Measurements from ENCODE around the gene ETFA.

The ETFA gene

DNA sequence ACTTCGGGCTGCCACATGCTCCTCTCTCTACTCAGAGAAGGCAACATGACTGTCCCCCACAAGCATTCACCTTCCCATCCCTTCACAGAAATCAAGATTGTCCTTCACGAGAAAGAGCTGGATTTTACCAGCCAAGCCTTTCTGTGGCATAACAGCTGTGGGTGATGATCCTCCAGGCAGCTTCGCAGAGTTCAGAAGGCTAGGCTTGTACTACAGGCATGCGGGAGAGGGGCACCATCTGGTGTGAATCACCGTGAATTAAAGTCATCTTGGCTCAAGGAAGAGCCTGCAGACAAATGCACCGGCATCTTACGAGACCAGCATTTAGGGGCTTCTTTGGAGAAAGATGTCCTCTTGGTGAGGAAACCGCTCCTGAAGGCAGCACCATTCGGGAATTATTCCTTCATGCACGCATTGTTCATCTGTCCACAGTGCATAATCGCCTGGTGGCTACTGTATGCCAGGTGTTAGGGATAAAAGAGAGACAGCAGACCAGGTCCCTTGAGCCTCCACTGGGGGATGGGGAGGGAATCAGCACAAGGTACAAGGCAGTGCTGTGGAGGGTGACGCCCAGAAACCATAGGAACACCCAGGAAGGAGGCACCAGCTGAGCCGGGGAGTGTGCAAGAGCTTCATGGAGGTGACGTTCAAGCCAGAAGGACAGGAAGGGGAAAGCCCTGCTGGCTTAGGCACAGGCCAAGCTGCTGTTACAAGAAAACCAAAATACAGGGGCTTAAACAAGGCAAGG lies 142.9 kb downstream of the ETFA start:
- CTCF ChIA-PET = interaction anchor here (1.1 kb wide), 1 partner anchor 16 kb away, joined by 3 read pairs; no protein-coding TSS in a partner anchor
- no peak for DNase-seq
- POLR2A ChIA-PET = no interaction called here

DNA sequence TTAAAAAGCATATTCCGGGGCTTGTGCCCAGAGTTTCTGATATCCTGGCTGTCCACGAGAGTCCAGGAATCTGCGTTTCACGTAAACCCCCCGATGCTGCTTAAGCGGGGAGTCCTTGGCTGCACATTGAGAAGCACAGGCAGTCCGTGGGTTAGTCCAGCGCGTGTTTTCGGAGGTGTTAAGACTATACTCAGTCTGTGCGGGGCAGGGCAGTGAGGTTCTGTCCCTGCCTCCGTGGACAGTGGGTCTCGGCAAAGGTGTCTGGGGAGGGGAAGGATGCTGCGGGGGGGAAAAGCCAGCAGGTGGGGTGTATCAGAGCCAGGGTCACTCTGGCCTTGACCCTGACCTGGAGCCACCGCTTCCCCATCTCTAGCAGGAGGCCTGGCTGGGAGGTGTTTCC lies 145.3 kb downstream of the ETFA start:
- DNase-seq = no peak
- H3K9me3 ChIP-seq (ENCODE audit: control extremely low read depth in 1 of 5, control insufficient read depth in 4 of 5, insufficient read depth in 2 of 5, low read depth in 1 of 5, low read length in 4 of 5) = no peaks in the 10 kb centered on the region
- H3K27me3 ChIP-seq (replicated peaks in 2 of 5; ENCODE audit: control insufficient read depth in 4 of 5, insufficient read depth in 5 of 5, low read length in 4 of 5) = no peaks in the 10 kb centered on the region
- H3K36me3 ChIP-seq (ENCODE audit: control insufficient read depth in 4 of 4, insufficient read depth in 4 of 4, low read length in 3 of 4) = no peaks in the 10 kb centered on the region
- H3K4me1 ChIP-seq (ENCODE audit: control extremely low read depth in 1 of 4, control insufficient read depth in 4 of 4, insufficient read depth in 4 of 4, low read length in 3 of 4) = no peaks in the 10 kb centered on the region
- H3K4me3 ChIP-seq (ENCODE audit: control insufficient read depth in 1 of 7, extremely low read depth in 1 of 7, insufficient read depth in 4 of 7, low read depth in 2 of 7, low read length in 6 of 7) = no peak overlapping the region
- WGBS (ENCODE audit: insufficient coverage) = 96% methylated on average over 15 of the region's 15 CpGs
- no peak overlapping the region for H3K27ac ChIP-seq (ENCODE audit: insufficient read depth in 1 of 2, low read depth in 1 of 2, low read length in 2 of 2, poor library complexity in 1 of 2, severe bottlenecking in 2 of 2)
- ChIA-PET CTCF (no interaction called here), POLR2A (no interaction called here)

More for the DNA sequence above, 142.9 kb downstream of the ETFA start:
- Histone ChIP-seq H3K4me3 (ENCODE audit: control insufficient read depth in 1 of 7, extremely low read depth in 1 of 7, insufficient read depth in 4 of 7, low read depth in 2 of 7, low read length in 6 of 7) (no peak overlapping the region), H3K4me1 (ENCODE audit: control extremely low read depth in 1 of 4, control insufficient read depth in 4 of 4, insufficient read depth in 4 of 4, low read length in 3 of 4) (no peaks in the 10 kb centered on the region), H3K27me3 (replicated peaks in 2 of 5; ENCODE audit: control insufficient read depth in 4 of 5, insufficient read depth in 5 of 5, low read length in 4 of 5) (no peaks in the 10 kb centered on the region), H3K9me3 (ENCODE audit: control extremely low read depth in 1 of 5, control insufficient read depth in 4 of 5, insufficient read depth in 2 of 5, low read depth in 1 of 5, low read length in 4 of 5) (no peaks in the 10 kb centered on the region), H3K27ac (ENCODE audit: insufficient read depth in 1 of 2, low read depth in 1 of 2, low read length in 2 of 2, poor library complexity in 1 of 2, severe bottlenecking in 2 of 2) (no peak overlapping the region), H3K36me3 (ENCODE audit: control insufficient read depth in 4 of 4, insufficient read depth in 4 of 4, low read length in 3 of 4) (no peaks in the 10 kb centered on the region)
- WGBS (ENCODE audit: insufficient coverage) = 96% methylated on average over 14 of the region's 14 CpGs

All from common myeloid progenitor, CD34-positive (primary cell).